GM23248 (cell line): ENCODE results near the gene INSIG2.

Experiments
- EZH2 ChIP-seq: fragments of 200-600 bp; sonication (generic); IDR thresholded peaks from 2 replicates; pipeline ENCODE4 v1.6.1; 2018; ENCODE audit warnings: antibody characterized with exemption, mild to moderate bottlenecking; ENCODE audit not compliant: insufficient read depth, poor library complexity, severe bottlenecking
- EZH2phosphoT487 ChIP-seq: fragments of 200-600 bp; sonication (generic); IDR thresholded peaks from 2 replicates; pipeline ENCODE4 v1.6.1; 2018; ENCODE audit warnings: antibody characterized with exemption, moderate library complexity, mild to moderate bottlenecking, low read depth; ENCODE audit not compliant: insufficient read depth

GRCh38 chr2:118097657-118098056, 9.4 kb downstream of the INSIG2 start:
- TF ChIP-seq EZH2 (no peak), EZH2phosphoT487 (no peak)
